Esophagus squamous epithelium (tissue), 4 donors: ENCODE measurements around the gene ROR2.

Source experiments
- CTCF ChIP-seq, 6 experiments: fragments of 450-650 bp in 4 of 6; fragments of 200-600 bp in 2 of 6; sonication (generic) in 2 of 6; IDR thresholded peaks; one replicate each; pipeline ENCODE4 v1.5.1; 2016 to 2019; ENCODE audit warnings: antibody characterized with exemption in 6 of 6, mild to moderate bottlenecking in 4 of 6, moderate library complexity in 4 of 6
- POLR2A ChIP-seq, 4 donors: fragments of 450-650 bp; IDR thresholded peaks; one replicate each; pipeline ENCODE4 v1.6.1; 2017; ENCODE audit warnings: antibody characterized with exemption in 4 of 4, mild to moderate bottlenecking in 4 of 4, moderate library complexity in 3 of 4

- TF ChIP-seq CTCF (IDR thresholded peaks at IDR 0.05) (no peak), POLR2A (IDR thresholded peaks at IDR 0.05) (no peak)
Measured at GRCh38 chr9:91726406-91727100, 223.5 kb downstream of the ROR2 start.
